Mesodermal cell (in vitro differentiated cells): ENCODE measurements around the gene WDR31.

Source experiments
- H3K27ac ChIP-seq: 2 replicates; pipeline ENCODE4 v1.7.0; 2013; ENCODE audit warnings: mild to moderate bottlenecking, low read depth, low read length, moderate library complexity; ENCODE audit not compliant: severe bottlenecking
- H3K36me3 ChIP-seq: 2 replicates; pipeline ENCODE4 v1.7.1; 2013; ENCODE audit warnings: mild to moderate bottlenecking, low read length, moderate library complexity; ENCODE audit not compliant: control insufficient read depth, insufficient read depth
- H3K4me1 ChIP-seq: one replicate; pipeline ENCODE4 v1.7.1; 2013; ENCODE audit warnings: mild to moderate bottlenecking, low read length; ENCODE audit not compliant: insufficient read depth, control insufficient read depth, poor library complexity, severe bottlenecking
- H3K4me3 ChIP-seq: 2 replicates; pipeline ENCODE4 v1.7.0; 2013; ENCODE audit warnings: low read length, control low read depth, mild to moderate bottlenecking; ENCODE audit not compliant: insufficient read depth, poor library complexity, severe bottlenecking; ENCODE audit errors: extremely low read depth
- H3K9me3 ChIP-seq: 2 replicates; pipeline ENCODE4 v1.7.1; 2013; ENCODE audit warnings: mild to moderate bottlenecking, low read length, moderate library complexity; ENCODE audit not compliant: control insufficient read depth
- WGBS, 2 experiments: methylation state at CpG; one replicate each; pipeline ENCODE4 v1.1.5; 2013; ENCODE audit warnings: missing lambda C conversion rate in 2 of 2; ENCODE audit not compliant: insufficient coverage in 2 of 2; 5-methylcytosine and 5-hydroxymethylcytosine counted together

WDR31 gene

GRCh38 chr9:113350107-113350661 lies 10.1 kb upstream of the WDR31 start:
- peak overlapping the region; percentile 27 for H3K4me3 ChIP-seq
- no peaks in the 10 kb centered on the region for H3K4me1 ChIP-seq
- no peak overlapping the region for H3K27ac ChIP-seq
- H3K36me3 ChIP-seq: no peaks in the 10 kb centered on the region
- no peaks in the 10 kb centered on the region for H3K9me3 ChIP-seq
- 46 to 51% methylated on average over 4 to 9 of the region's 14 CpGs for WGBS, 2 experiments

GRCh38 chr9:113349445-113350094 lies 9.5 kb upstream of the WDR31 start, which contains the start of gene BSPRY:
Gene BSPRY (plus strand): TSS chr9:113349541. CDS start chr9:113349580, 39 bp downstream.
- Histone ChIP-seq H3K4me3 (peak within 1 kb of the TSS; percentile 27), H3K36me3 (no peaks in the 10 kb centered on the region), H3K27ac (no peak within 1 kb of the TSS), H3K4me1 (no peaks in the 10 kb centered on the region), H3K9me3 (no peaks in the 10 kb centered on the region)
- WGBS, 2 experiments: 1 to 3% methylated on average over 39 to 59 of the region's 71 CpGs

GRCh38 chr9:113349066-113349444 lies 9.0 kb upstream of the WDR31 start:
- Histone ChIP-seq H3K27ac (no peak overlapping the region), H3K4me3 (no peak overlapping the region), H3K4me1 (no peaks in the 10 kb centered on the region), H3K9me3 (no peaks in the 10 kb centered on the region), H3K36me3 (no peaks in the 10 kb centered on the region)
- 28 to 33% methylated on average over 6 to 8 of the region's 13 CpGs for WGBS, 2 experiments

- WGBS, 2 experiments: 63 to 88% methylated on average over 1 of the region's 3 CpGs
- H3K4me1 ChIP-seq: no peaks in the 10 kb centered on the region
- H3K27ac ChIP-seq: no peak overlapping the region
- no peaks in the 10 kb centered on the region for H3K36me3 ChIP-seq
- no peaks in the 10 kb centered on the region for H3K9me3 ChIP-seq
- H3K4me3 ChIP-seq: no peak overlapping the region
Measured at GRCh38 chr9:113348437-113348836, 8.4 kb upstream of the WDR31 start.

GRCh38 chr9:113345671-113346070 lies 5.6 kb upstream of the WDR31 start:
- Histone ChIP-seq H3K27ac (no peak overlapping the region), H3K9me3 (no peaks in the 10 kb centered on the region), H3K4me3 (no peak overlapping the region), H3K4me1 (no peaks in the 10 kb centered on the region), H3K36me3 (no peaks in the 10 kb centered on the region)
- no CpG with 5 or more reads among the region's 1 CpG for WGBS, 2 experiments

GRCh38 chr9:113345190-113345589 lies 5.1 kb upstream of the WDR31 start:
- WGBS, 2 experiments: no CpG with 5 or more reads among the region's 2 CpGs
- Histone ChIP-seq H3K27ac (no peak overlapping the region), H3K4me3 (no peak overlapping the region), H3K9me3 (no peaks in the 10 kb centered on the region), H3K36me3 (no peaks in the 10 kb centered on the region), H3K4me1 (no peaks in the 10 kb centered on the region)

- no peaks in the 10 kb centered on the region for H3K36me3 ChIP-seq
- H3K4me1 ChIP-seq: no peaks in the 10 kb centered on the region
- H3K4me3 ChIP-seq: no peak overlapping the region
- H3K27ac ChIP-seq: no peak overlapping the region
- WGBS, 2 experiments: 80% methylated on average over 1 of the region's 1 CpG; no CpG with 5 or more reads in 1 of the 2 experiments
- H3K9me3 ChIP-seq: no peaks in the 10 kb centered on the region
Measured at GRCh38 chr9:113343732-113344231, 3.7 kb upstream of the WDR31 start.

- Histone ChIP-seq H3K36me3 (no peaks in the 10 kb centered on the region), H3K4me1 (no peaks in the 10 kb centered on the region), H3K9me3 (no peaks in the 10 kb centered on the region), H3K27ac (no peak overlapping the region), H3K4me3 (no peak overlapping the region)
- WGBS, 2 experiments: 68 to 76% methylated on average over 8 to 9 of the region's 9 CpGs
Measured at GRCh38 chr9:113341712-113342410, 1.8 kb upstream of the WDR31 start.

- no CpG with 5 or more reads among the region's 2 CpGs for whole genome bisulfite sequencing, 2 experiments
- Histone ChIP-seq H3K4me1 (no peaks in the 10 kb centered on the region), H3K9me3 (no peaks in the 10 kb centered on the region), H3K4me3 (no peak overlapping the region), H3K27ac (no peak overlapping the region), H3K36me3 (no peaks in the 10 kb centered on the region)
Measured at GRCh38 chr9:113337714-113338113, 2.4 kb downstream of the WDR31 start.

GRCh38 chr9:113331780-113332179 lies 8.3 kb downstream of the WDR31 start:
- Histone ChIP-seq H3K36me3 (no peaks in the 10 kb centered on the region), H3K9me3 (no peaks in the 10 kb centered on the region), H3K4me1 (no peaks in the 10 kb centered on the region), H3K4me3 (no peak overlapping the region), H3K27ac (no peak overlapping the region)
- 80 to 90% methylated on average over 3 to 4 of the region's 4 CpGs for WGBS, 2 experiments
